Breast epithelium (tissue), 3 donors: ENCODE measurements around the gene SLC35F3.

Experiments
- POLR2A ChIP-seq: fragments of 450-650 bp; IDR thresholded peaks from one replicate; pipeline ENCODE4 v1.6.1; 2016; ENCODE audit warnings: antibody characterized with exemption, mild to moderate bottlenecking, moderate library complexity
- POLR2AphosphoS5 ChIP-seq, 3 donors: sonication (generic); formaldehyde crosslinking; IDR thresholded peaks; one replicate each; pipeline ENCODE4 v1.6.1; 2017; ENCODE audit warnings: antibody characterized with exemption in 3 of 3
- TF ChIP-seq, protein P1 (sequence below), 3 donors: fragments of 450-650 bp; IDR thresholded peaks; one replicate each; pipeline ENCODE4 v1.5.1; 2016 to 2017; ENCODE audit warnings: antibody characterized with exemption in 3 of 3, mild to moderate bottlenecking in 3 of 3, moderate library complexity in 3 of 3

DNA sequence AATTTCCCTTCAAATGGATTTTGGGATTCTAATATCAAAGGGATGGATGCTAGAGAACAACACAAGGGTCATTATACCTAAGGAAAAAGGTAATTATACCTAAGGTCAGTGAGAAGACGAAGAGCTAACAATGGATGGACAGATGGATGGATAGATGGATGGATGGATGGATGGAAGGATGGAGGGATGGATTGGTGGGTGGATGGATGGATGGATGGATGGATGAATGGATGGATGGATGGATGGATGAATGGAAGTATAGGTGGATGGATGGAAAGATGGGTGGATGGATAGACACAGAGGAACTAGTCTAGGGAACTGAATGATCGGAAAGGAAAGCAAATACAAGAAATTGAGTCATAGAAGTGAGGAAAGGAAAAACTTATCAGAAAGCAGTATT lies 34.0 kb downstream of the SLC35F3 start:
- TF ChIP-seq, protein P1, sequence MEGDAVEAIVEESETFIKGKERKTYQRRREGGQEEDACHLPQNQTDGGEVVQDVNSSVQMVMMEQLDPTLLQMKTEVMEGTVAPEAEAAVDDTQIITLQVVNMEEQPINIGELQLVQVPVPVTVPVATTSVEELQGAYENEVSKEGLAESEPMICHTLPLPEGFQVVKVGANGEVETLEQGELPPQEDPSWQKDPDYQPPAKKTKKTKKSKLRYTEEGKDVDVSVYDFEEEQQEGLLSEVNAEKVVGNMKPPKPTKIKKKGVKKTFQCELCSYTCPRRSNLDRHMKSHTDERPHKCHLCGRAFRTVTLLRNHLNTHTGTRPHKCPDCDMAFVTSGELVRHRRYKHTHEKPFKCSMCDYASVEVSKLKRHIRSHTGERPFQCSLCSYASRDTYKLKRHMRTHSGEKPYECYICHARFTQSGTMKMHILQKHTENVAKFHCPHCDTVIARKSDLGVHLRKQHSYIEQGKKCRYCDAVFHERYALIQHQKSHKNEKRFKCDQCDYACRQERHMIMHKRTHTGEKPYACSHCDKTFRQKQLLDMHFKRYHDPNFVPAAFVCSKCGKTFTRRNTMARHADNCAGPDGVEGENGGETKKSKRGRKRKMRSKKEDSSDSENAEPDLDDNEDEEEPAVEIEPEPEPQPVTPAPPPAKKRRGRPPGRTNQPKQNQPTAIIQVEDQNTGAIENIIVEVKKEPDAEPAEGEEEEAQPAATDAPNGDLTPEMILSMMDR (IDR thresholded peaks at IDR 0.05) = no peak
- no peak for TF ChIP-seq POLR2AphosphoS5 (IDR thresholded peaks at IDR 0.05)
- TF ChIP-seq POLR2A = no peak
